ENCODE measurements around the gene HAUS7.

GRCh38 chrX:153426204-153426603 is 44.2 kb downstream of the HAUS7 start:
- TF ChIP-seq CTCF (IDR thresholded peaks at IDR 0.05) = no peak
- no peak for TF ChIP-seq EP300 (IDR thresholded peaks at IDR 0.05)
- TF ChIP-seq POLR2A (IDR thresholded peaks at IDR 0.05) = no peak
